SJSA1 (cell line): ENCODE results near the gene FNDC10. TPM values are rescaled to one million over a fixed set of nuclear protein-coding genes. Genes with fewer than 3 reads are reported as not detected.

Source experiments
- DNase-seq, 2 experiments: peaks; one replicate each; pipeline ENCODE4 v3.0.0-alpha.2; 2015 to 2020; ENCODE audit warnings: low spot score in 2 of 2, low read depth in 1 of 2
- H3K27ac ChIP-seq: fragments of 250-450 bp; sonication (Bioruptor Pico); 2 replicates; pipeline ENCODE4 v1.5.1; 2020; ENCODE audit warnings: mild to moderate bottlenecking, moderate library complexity
- H3K27me3 ChIP-seq: fragments of 250-450 bp; sonication (Bioruptor Pico); replicated peaks from 2 replicates; pipeline ENCODE4 v1.5.1; 2020; ENCODE audit warnings: mild to moderate bottlenecking, moderate library complexity
- H3K36me3 ChIP-seq: fragments of 250-450 bp; sonication (Bioruptor Pico); 2 replicates; pipeline ENCODE4 v1.5.1; 2020; ENCODE audit warnings: mild to moderate bottlenecking
- H3K4me1 ChIP-seq: fragments of 250-450 bp; sonication (Bioruptor Pico); replicated peaks from 2 replicates; pipeline ENCODE4 v1.6.1; 2021; ENCODE audit warnings: mild to moderate bottlenecking
- H3K4me3 ChIP-seq: fragments of 250-450 bp; sonication (Bioruptor Pico); 2 replicates; pipeline ENCODE4 v1.5.1; 2020; ENCODE audit warnings: mild to moderate bottlenecking
- H3K9me3 ChIP-seq: fragments of 250-450 bp; sonication (Bioruptor Pico); replicated peaks from 2 replicates; pipeline ENCODE4 v1.5.1; 2020; ENCODE audit warnings: mild to moderate bottlenecking
- total RNA-seq: library from RNA; depleted of rRNA; stranded (reverse); fragments of >200 nt; shearing (Covaris generic); gene quantifications from 2 replicates; pipeline ENCODE4 v1.2.3, GENCODE V29; 2014

Gene FNDC10
- total RNA-seq, 1 experiment from 2014 or later: 0.76 TPM

- Histone ChIP-seq H3K27ac (no peak overlapping the region), H3K4me3 (no peak overlapping the region), H3K9me3 (no peaks in the 10 kb centered on the region), H3K36me3 (no peaks in the 10 kb centered on the region), H3K27me3 (peaks cover 25% of the 10 kb centered on the region), H3K4me1 (peaks cover 8% of the 10 kb centered on the region)
- DNase-seq: no peak
These were observed 5.9 kb downstream of the FNDC10 start for GRCh38 chr1:1593834-1594601.

- H3K4me1 ChIP-seq: no peaks in the 10 kb centered on the region
- no peak overlapping the region for H3K4me3 ChIP-seq
- H3K27ac ChIP-seq: no peak overlapping the region
- no peaks in the 10 kb centered on the region for H3K9me3 ChIP-seq
- peaks cover 10% of the 10 kb centered on the region for H3K27me3 ChIP-seq
- H3K36me3 ChIP-seq: no peaks in the 10 kb centered on the region
- no peak for DNase-seq
These were observed 8.5 kb downstream of the FNDC10 start for GRCh38 chr1:1591452-1591851.

GRCh38 chr1:1583347-1584010 is 16.5 kb downstream of the FNDC10 start:
- Histone ChIP-seq H3K9me3 (no peaks in the 10 kb centered on the region), H3K27me3 (peaks cover 35% of the 10 kb centered on the region), H3K4me1 (no peaks in the 10 kb centered on the region), H3K27ac (no peak overlapping the region), H3K4me3 (no peak overlapping the region), H3K36me3 (no peaks in the 10 kb centered on the region)
- no peak for DNase-seq

- Histone ChIP-seq H3K27ac (no peak overlapping the region), H3K4me1 (no peaks in the 10 kb centered on the region), H3K9me3 (no peaks in the 10 kb centered on the region), H3K36me3 (no peaks in the 10 kb centered on the region), H3K27me3 (peaks cover 35% of the 10 kb centered on the region), H3K4me3 (no peak overlapping the region)
- no peak for DNase-seq
These were observed 17.2 kb downstream of the FNDC10 start for GRCh38 chr1:1582585-1583346.

GRCh38 chr1:1578371-1578940 is 21.5 kb downstream of the FNDC10 start:
- Histone ChIP-seq H3K4me3 (no peak overlapping the region), H3K4me1 (peaks cover 15% of the 10 kb centered on the region), H3K36me3 (peaks cover 14% of the 10 kb centered on the region), H3K27ac (no peak overlapping the region), H3K9me3 (0 out of 2 replicates have a peak, but pooled peaks cover 5% of the 10 kb centered on the region), H3K27me3 (peaks cover 18% of the 10 kb centered on the region)
- no peak for DNase-seq

- DNase-seq: no peak
These were observed 22.4 kb downstream of the FNDC10 start for GRCh38 chr1:1577367-1578011.

GRCh38 chr1:1574721-1575537 is 25.0 kb downstream of the FNDC10 start, which contains the start of gene SSU72:
TSS of gene SSU72 (minus strand) at chr1:1574863. CDS start at chr1:1574557, 306 bp downstream.
- H3K4me3 ChIP-seq: peak within 1 kb of the TSS; percentile 100
- no peaks in the 10 kb centered on the region; the same call in 1 of the 2 replicates for H3K27me3 ChIP-seq
- H3K4me1 ChIP-seq: peaks cover 15% of the 10 kb centered on the region
- peak; percentile 87 to 92 for DNase-seq
- H3K36me3 ChIP-seq: peaks cover 36% of the 10 kb centered on the region
- H3K27ac ChIP-seq: peak within 1 kb of the TSS; percentile 98
- H3K9me3 ChIP-seq: 0 out of 2 replicates have a peak, but pooled peaks cover 5% of the 10 kb centered on the region

More at GRCh38 chr1:1577367-1578011, 22.4 kb downstream of the FNDC10 start:
- Histone ChIP-seq H3K4me3 (no peak overlapping the region), H3K4me1 (peaks cover 15% of the 10 kb centered on the region), H3K27ac (no peak overlapping the region), H3K9me3 (0 out of 2 replicates have a peak, but pooled peaks cover 5% of the 10 kb centered on the region), H3K27me3 (peaks cover 17% of the 10 kb centered on the region), H3K36me3 (peaks cover 20% of the 10 kb centered on the region)

- DNase-seq: peak; percentile 62 to 64
- H3K4me3 ChIP-seq: peak overlapping the region; percentile 100
- peaks cover 44% of the 10 kb centered on the region for H3K36me3 ChIP-seq
- 0 out of 2 replicates have a peak, but pooled peaks cover 5% of the 10 kb centered on the region for H3K9me3 ChIP-seq
- peak overlapping the region; percentile 98 for H3K27ac ChIP-seq
- H3K4me1 ChIP-seq: peaks cover 15% of the 10 kb centered on the region
- H3K27me3 ChIP-seq: no peaks in the 10 kb centered on the region
These were observed 25.9 kb downstream of the FNDC10 start for GRCh38 chr1:1573843-1574720.

GRCh38 chr1:1569341-1569740 is 30.6 kb downstream of the FNDC10 start:
- no peak overlapping the region for H3K27ac ChIP-seq
- H3K9me3 ChIP-seq: 0 out of 2 replicates have a peak, but pooled peaks cover 2% of the 10 kb centered on the region
- no peak overlapping the region for H3K4me3 ChIP-seq
- peaks cover 3% of the 10 kb centered on the region; the same call in 1 of the 2 replicates for H3K4me1 ChIP-seq
- peaks cover 73% of the 10 kb centered on the region for H3K36me3 ChIP-seq
- H3K27me3 ChIP-seq: no peaks in the 10 kb centered on the region
- DNase-seq: no peak

- Histone ChIP-seq H3K36me3 (peaks cover 79% of the 10 kb centered on the region), H3K27ac (no peak overlapping the region), H3K27me3 (no peaks in the 10 kb centered on the region), H3K9me3 (no peaks in the 10 kb centered on the region), H3K4me1 (no peaks in the 10 kb centered on the region), H3K4me3 (no peak overlapping the region)
- DNase-seq: no peak
These were observed 32.0 kb downstream of the FNDC10 start for GRCh38 chr1:1567891-1568291.

GRCh38 chr1:1567152-1567875 is 32.6 kb downstream of the FNDC10 start:
- no peaks in the 10 kb centered on the region for H3K9me3 ChIP-seq
- H3K4me1 ChIP-seq: no peaks in the 10 kb centered on the region
- DNase-seq: no peak
- H3K4me3 ChIP-seq: no peak overlapping the region
- peaks cover 79% of the 10 kb centered on the region for H3K36me3 ChIP-seq
- no peaks in the 10 kb centered on the region for H3K27me3 ChIP-seq
- H3K27ac ChIP-seq: no peak overlapping the region
